Esophagus (tissue), 2 donors: ENCODE data around the gene GTF2A2. TPM values are rescaled to one million over a fixed set of nuclear protein-coding genes. Genes with fewer than 3 reads are reported as not detected.

Source experiments
- H3K27ac ChIP-seq, 2 donors: one replicate each; pipeline ENCODE4 v1.5.1; 2013; ENCODE audit warnings: low read depth in 2 of 2, mild to moderate bottlenecking in 2 of 2, inconsistent platforms in 1 of 2, low read length in 1 of 2, moderate library complexity in 1 of 2
- H3K27me3 ChIP-seq, 2 donors: one replicate each; pipeline ENCODE4 v1.6.1; 2013; ENCODE audit warnings: low read length in 2 of 2, control low read depth in 1 of 2, mild to moderate bottlenecking in 1 of 2; ENCODE audit not compliant: insufficient read depth in 2 of 2, control insufficient read depth in 1 of 2
- H3K36me3 ChIP-seq, 2 donors: one replicate each; pipeline ENCODE4 v1.6.1; 2013; ENCODE audit warnings: low read length in 1 of 2; ENCODE audit not compliant: control insufficient read depth in 2 of 2, insufficient read depth in 2 of 2
- H3K4me1 ChIP-seq, 2 donors: one replicate each; pipeline ENCODE4 v1.6.1; 2013; ENCODE audit warnings: low read length in 1 of 2; ENCODE audit not compliant: control insufficient read depth in 2 of 2, insufficient read depth in 2 of 2
- H3K4me3 ChIP-seq, 2 donors: one replicate each; pipeline ENCODE4 v1.5.1; 2013; ENCODE audit warnings: low read length in 2 of 2, mild to moderate bottlenecking in 2 of 2, low read depth in 1 of 2, moderate library complexity in 1 of 2
- H3K9me3 ChIP-seq, 2 donors: one replicate each; pipeline ENCODE4 v1.6.1; 2013; ENCODE audit warnings: mild to moderate bottlenecking in 2 of 2, low read depth in 1 of 2, low read length in 1 of 2, moderate library complexity in 1 of 2; ENCODE audit not compliant: control insufficient read depth in 2 of 2, insufficient read depth in 1 of 2
- WGBS, 2 donors: extraction: QIAGEN DNeasy Blood & Tissue Kit; methylation state at CpG; one replicate each; pipeline ENCODE4 v1.1.7; 2013; 5-methylcytosine and 5-hydroxymethylcytosine counted together
- polyA plus RNA-seq, 2 donors: library from polyadenylated mRNA; stranded (reverse); fragments of 200-250 nt; gene quantifications; one replicate each; pipeline ENCODE4 v1.2.3, GENCODE V29; 2013
- donor health status: healthy with polysubstance abuse.
- donor health status: Bipolar disorder and iron deficiency.

The GTF2A2 gene
- polyA plus RNA-seq, 2 donors = 58.3 to 59.2 TPM

DNA sequence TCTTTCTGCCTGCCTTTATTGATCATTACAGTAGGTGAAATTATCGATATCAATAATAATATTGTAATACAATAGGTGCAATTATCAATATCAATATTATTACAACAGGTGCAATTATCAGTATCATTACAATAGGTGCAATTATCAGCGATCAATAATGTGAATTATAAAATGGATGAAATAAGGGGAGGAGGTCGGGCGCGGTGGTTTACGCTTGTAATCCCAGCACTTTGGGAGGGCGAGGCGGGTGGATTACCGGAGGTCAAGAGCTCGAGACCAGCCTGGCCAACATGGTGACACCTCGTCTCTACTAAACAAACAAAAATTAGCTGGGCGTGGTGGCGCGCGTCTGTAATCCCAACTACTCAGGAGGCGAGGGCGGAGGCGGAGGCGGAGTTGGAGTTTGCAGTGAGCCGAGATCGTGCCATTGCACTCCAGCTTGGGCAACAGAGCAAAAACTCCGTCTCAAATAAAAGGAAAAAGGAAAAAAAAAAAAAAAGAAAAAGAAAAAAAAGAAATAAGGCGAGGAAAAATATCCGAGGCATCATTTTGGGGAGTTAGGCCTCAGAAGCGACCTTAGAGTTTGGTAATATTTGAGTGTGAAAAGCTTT, 32.4 kb upstream of the GTF2A2 start:
- Histone ChIP-seq H3K27me3 (no peaks in the 10 kb centered on the region), H3K4me3 (peak overlapping the region; percentile 68 to 98), H3K4me1 (no peaks in the 10 kb centered on the region), H3K36me3 (no peaks in the 10 kb centered on the region), H3K27ac (peak overlapping the region; percentile 99), H3K9me3 (no peaks in the 10 kb centered on the region)
- WGBS, 2 donors = 1 to 2% methylated on average over 25 of the region's 25 CpGs

DNA sequence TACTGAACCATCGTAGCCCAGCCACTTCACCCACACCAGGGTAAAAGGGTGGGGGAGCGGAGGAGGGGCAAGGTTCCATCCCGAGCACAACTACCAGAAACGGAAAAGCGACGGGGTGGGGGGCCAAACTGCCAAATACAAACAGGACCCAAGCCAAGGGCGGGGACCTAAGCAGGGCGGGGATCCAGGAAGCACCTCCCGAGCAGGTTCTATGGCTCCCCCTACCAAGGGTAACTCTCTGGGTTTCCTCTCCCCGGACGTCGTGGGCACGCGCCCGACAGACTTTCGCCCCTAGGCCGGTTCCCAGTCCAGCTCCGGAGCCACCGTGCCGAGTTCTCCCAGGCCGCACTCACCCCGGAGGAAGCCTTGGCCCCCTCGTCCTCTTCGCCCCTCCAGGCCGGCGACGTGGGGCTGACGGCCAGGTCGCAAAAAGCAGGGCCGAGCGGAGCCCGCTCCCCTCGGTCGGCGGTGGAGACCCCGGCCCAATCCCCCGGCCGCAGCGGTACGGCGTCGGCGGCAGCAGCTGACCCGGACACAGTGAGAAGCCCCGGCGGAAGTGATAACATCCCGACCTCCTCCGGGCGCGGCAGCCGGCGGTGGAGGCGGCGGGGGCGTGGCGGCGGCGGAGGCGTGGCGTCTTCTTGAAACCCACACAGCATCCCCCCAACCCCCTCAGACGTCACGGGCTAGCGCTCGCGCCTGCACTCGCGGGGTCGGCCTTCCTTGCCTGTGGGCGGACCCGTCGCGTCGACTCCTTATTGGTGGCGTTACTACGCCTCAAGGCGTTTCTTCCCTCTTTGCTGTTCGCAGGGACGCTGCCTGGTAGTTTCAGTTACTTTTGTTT, 31.7 kb upstream of the GTF2A2 start, which contains the start of gene BNIP2:
Gene BNIP2 (minus strand): TSS at position 539 of the 844 bp plus-strand sequence. CDS start 6,863 bp downstream, outside the sequence.
- peak within 1 kb of the TSS; percentile 68 to 98 for H3K4me3 ChIP-seq
- peak within 1 kb of the TSS; percentile 99 for H3K27ac ChIP-seq
- WGBS, 2 donors = 0 to 1% methylated on average over 59 to 78 of the region's 78 CpGs
- no peaks in the 10 kb centered on the region for H3K36me3 ChIP-seq
- no peaks in the 10 kb centered on the region for H3K4me1 ChIP-seq
- H3K27me3 ChIP-seq = no peaks in the 10 kb centered on the region
- H3K9me3 ChIP-seq = no peaks in the 10 kb centered on the region

DNA sequence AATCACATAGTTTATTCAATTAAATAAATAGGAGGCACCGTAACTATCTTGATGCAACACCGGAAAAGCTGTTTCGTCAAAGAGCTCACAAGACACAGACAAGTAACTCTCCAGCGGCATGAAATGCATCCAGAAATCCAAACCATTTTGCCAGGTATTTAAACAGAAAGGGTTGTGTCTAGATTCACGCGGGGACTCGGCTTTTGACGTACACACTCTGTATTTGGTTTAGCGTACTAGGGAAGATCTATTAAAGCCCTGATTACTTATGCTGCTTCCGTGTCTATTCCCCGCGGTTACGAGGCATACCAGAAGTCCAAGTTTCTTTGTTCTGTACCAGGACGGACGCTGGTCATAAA, 31.1 kb upstream of the GTF2A2 start:
- peak overlapping the region; percentile 68 to 98 for H3K4me3 ChIP-seq
- H3K36me3 ChIP-seq = no peaks in the 10 kb centered on the region
- H3K27ac ChIP-seq = peak overlapping the region; percentile 99
- H3K9me3 ChIP-seq = no peaks in the 10 kb centered on the region
- H3K27me3 ChIP-seq = no peaks in the 10 kb centered on the region
- 0% methylated on average over 15 of the region's 15 CpGs for WGBS, 2 donors
- no peaks in the 10 kb centered on the region for H3K4me1 ChIP-seq

DNA sequence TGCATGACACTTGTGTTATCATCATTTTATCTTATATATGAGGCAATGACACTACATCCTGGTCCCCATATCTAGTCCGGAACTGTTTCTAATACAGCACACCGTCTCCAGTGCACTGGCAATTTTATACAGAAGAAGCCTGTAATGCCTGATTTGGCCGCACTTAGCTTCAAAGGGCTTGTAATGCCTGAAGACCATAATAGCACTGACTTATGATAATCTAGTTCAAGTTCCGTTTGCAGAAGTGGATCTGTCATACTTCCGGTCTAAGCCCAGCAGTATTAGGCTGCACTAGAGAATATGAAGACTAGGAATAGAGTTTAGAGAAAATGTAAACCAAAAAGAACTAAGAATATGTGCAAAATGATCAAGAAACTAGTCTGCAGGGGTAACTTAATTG, 30.5 kb upstream of the GTF2A2 start:
- no peaks in the 10 kb centered on the region for H3K9me3 ChIP-seq
- H3K27me3 ChIP-seq = no peaks in the 10 kb centered on the region
- peak overlapping the region in 1 of 2 donors; percentile 56 for H3K27ac ChIP-seq
- 19 to 25% methylated on average over 5 of the region's 5 CpGs for WGBS, 2 donors
- H3K4me3 ChIP-seq = peak overlapping the region; percentile 20 to 68
- no peaks in the 10 kb centered on the region for H3K36me3 ChIP-seq
- H3K4me1 ChIP-seq = no peaks in the 10 kb centered on the region

DNA sequence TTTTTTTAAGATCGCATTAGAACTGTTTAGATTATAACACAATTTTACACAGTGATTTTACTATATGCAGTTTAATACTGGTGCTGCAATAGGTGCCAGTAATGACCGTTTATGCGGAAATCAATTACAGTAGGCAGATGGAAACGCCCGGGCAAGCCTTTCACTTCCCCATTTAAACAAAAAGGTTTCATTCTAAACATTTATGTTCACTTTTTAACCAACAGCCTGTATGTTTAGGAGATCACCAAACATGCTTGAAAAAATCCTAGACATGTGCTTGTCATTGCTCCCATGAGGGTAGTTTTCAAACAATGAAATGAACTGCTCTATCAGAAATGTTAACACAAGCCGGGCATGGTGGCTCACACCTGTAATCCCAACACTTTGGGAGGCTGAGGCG, 29.1 kb upstream of the GTF2A2 start:
- Histone ChIP-seq H3K27ac (no peak overlapping the region), H3K27me3 (no peaks in the 10 kb centered on the region), H3K9me3 (no peaks in the 10 kb centered on the region), H3K4me1 (no peaks in the 10 kb centered on the region), H3K36me3 (no peaks in the 10 kb centered on the region), H3K4me3 (no peak overlapping the region)
- WGBS, 2 donors = 61 to 66% methylated on average over 7 of the region's 7 CpGs

DNA sequence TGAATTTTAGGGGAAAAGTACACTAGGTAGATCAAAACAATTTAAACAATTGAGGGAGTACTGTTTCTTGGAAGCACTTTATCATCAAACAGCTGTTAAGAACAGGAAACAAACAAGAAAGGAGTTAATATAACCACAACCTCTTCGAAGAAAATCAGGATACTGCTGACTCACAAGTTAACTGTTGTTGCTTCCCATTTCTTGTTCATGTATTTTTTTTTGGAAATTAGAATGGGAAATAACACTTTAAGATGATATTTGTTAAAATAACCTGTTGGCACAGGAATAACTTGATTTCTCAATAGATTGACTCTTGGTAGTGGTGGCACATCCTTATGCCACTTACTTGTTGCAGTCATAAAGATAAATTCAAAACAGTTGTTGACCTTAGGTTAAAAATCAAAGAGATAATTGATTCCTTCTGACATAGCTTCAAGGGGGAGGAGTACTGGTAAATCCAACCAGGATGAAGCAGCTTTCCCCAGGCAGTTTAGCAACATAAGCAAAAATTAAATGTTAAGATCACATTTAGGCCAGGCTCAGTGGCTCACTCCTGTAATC, 28.5 kb upstream of the GTF2A2 start:
- Histone ChIP-seq H3K4me1 (no peaks in the 10 kb centered on the region), H3K27me3 (no peaks in the 10 kb centered on the region), H3K27ac (no peak overlapping the region), H3K4me3 (no peak overlapping the region), H3K36me3 (peaks cover 0 to 3% of the 10 kb centered on the region in 2 donors), H3K9me3 (no peaks in the 10 kb centered on the region)
- 0 to 14% methylated on average over 1 of the region's 1 CpG for WGBS, 2 donors

DNA sequence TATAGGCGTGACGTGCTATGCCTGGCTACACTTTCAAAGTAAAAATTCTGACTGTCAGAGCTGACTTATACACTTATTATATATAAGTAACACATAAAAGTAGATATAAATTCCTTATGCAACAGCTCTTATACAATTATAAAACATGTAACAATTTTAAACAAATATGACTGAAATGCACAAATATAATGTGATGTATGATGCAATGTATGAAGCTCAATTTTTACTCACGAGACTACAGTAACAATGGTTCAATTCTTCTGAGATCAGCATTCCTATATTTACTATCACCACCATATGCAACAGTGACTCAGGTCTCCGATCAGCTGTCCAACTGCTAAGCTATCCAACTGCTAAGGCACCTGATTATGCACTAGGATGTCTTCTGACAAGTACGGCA, 23.6 kb upstream of the GTF2A2 start:
- no peak overlapping the region for H3K27ac ChIP-seq
- 91 to 94% methylated on average over 4 of the region's 5 CpGs for WGBS, 2 donors
- H3K9me3 ChIP-seq = no peaks in the 10 kb centered on the region
- H3K4me1 ChIP-seq = no peaks in the 10 kb centered on the region
- H3K27me3 ChIP-seq = no peaks in the 10 kb centered on the region
- no peak overlapping the region for H3K4me3 ChIP-seq
- H3K36me3 ChIP-seq = peaks cover 4 to 9% of the 10 kb centered on the region in 2 donors

DNA sequence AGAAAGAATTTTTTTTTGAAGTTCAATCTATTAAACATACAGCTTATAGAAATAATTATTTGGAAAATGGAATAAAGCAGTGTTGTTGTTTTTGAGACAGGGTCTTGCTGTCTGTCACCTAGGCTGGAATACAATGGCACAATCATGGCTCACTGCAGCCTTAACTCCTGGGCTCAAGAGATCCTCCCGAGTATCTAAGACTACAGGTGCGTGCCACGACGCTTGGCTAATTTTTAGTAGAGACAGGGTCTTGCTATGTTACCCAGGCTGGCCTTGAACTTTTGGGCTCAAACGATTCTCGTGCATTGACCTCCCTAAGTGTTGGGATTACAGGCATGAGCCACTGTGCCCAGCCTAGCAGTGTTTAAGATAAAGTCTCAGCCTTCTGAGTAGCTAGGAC, 23.0 kb upstream of the GTF2A2 start:
- Histone ChIP-seq H3K36me3 (peaks cover 7 to 9% of the 10 kb centered on the region in 2 donors), H3K27me3 (no peaks in the 10 kb centered on the region)
- 93 to 97% methylated on average over 6 of the region's 6 CpGs for WGBS, 2 donors

DNA sequence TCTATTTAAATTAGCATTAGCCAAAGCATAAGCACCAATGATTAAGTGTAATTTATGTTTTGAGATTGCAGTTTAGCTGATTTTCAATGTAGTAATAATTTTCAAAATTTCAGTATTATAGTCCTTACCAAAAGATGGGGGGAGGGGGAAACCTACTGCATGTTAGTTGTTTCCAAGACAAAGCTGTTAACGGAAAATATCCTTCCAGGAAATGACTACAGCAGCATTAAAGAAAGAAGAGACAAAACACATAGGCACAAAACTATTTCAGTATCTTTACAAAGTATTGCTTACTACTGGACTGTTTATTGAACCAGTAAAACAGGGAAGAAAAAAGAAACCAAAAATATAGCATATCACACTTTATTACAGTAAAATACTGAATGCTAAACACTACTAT, 21.3 kb upstream of the GTF2A2 start:
- Histone ChIP-seq H3K4me1 (no peaks in the 10 kb centered on the region), H3K27me3 (no peaks in the 10 kb centered on the region), H3K36me3 (peaks cover 7 to 9% of the 10 kb centered on the region in 2 donors), H3K9me3 (no peaks in the 10 kb centered on the region), H3K27ac (no peak overlapping the region), H3K4me3 (no peak overlapping the region)
- whole genome bisulfite sequencing, 2 donors = 68 to 70% methylated on average over 1 of the region's 1 CpG

More for the DNA sequence above, 23.0 kb upstream of the GTF2A2 start:
- Histone ChIP-seq H3K9me3 (no peaks in the 10 kb centered on the region), H3K27ac (no peak overlapping the region), H3K4me1 (no peaks in the 10 kb centered on the region), H3K4me3 (no peak overlapping the region)
